Immature natural killer cell (primary cell): ENCODE measurements around the gene RNASEH2B. TPM values are rescaled to one million over a fixed set of nuclear protein-coding genes. Genes with fewer than 3 reads are reported as not detected.

Source experiments
- DNase-seq, 3 donors: peaks; one replicate each; pipeline ENCODE4 v3.0.0; 2022; ENCODE audit warnings: mixed read lengths in 1 of 3
- H3K27ac Mint-ChIP-seq, 6 donors: one replicate each; pipeline ENCODE4 v1.8.0; 2020; ENCODE audit warnings: mixed read lengths in 6 of 6, mild to moderate bottlenecking in 5 of 6, inconsistent platforms in 4 of 6, moderate library complexity in 3 of 6
- H3K27me3 Mint-ChIP-seq, 3 donors: one replicate each; pipeline ENCODE4 v1.8.0; 2020 to 2021; ENCODE audit warnings: low read depth in 3 of 3, mild to moderate bottlenecking in 3 of 3, mixed read lengths in 3 of 3, moderate library complexity in 3 of 3, inconsistent platforms in 1 of 3
- H3K36me3 Mint-ChIP-seq, 3 donors: one replicate each; pipeline ENCODE4 v1.8.0; 2020; ENCODE audit warnings: mixed read lengths in 3 of 3, inconsistent platforms in 2 of 3, mild to moderate bottlenecking in 2 of 3
- H3K4me1 Mint-ChIP-seq, 2 donors: one replicate each; pipeline ENCODE4 v1.8.0; 2020; ENCODE audit warnings: inconsistent platforms in 2 of 2, mild to moderate bottlenecking in 2 of 2, mixed read lengths in 2 of 2, moderate library complexity in 1 of 2
- H3K4me3 Mint-ChIP-seq, 5 donors: one replicate each; pipeline ENCODE4 v1.8.0; 2020; ENCODE audit warnings: mild to moderate bottlenecking in 5 of 5, mixed read lengths in 5 of 5, inconsistent platforms in 3 of 5, moderate library complexity in 3 of 5
- H3K9me3 Mint-ChIP-seq, 6 donors: one replicate each; pipeline ENCODE4 v1.8.0; 2020; ENCODE audit warnings: mild to moderate bottlenecking in 6 of 6, mixed read lengths in 6 of 6, inconsistent platforms in 4 of 6, moderate library complexity in 3 of 6
- polyA plus RNA-seq, 3 donors: library from polyadenylated mRNA; unstranded; fragments of 300-500 nt; fragmentation: Illumina TruSeq; gene quantifications; one replicate each; pipeline ENCODE4 v1.2.3, GENCODE V29; 2021

RNASEH2B gene
- polyA plus RNA-seq, 3 donors from 2014 or later, result 52.9 to 70.5 (median 66.5) TPM

- Mint-ChIP-seq H3K9me3 (no peaks in the 10 kb centered on the region), H3K36me3 (peaks cover 17 to 44% (median 32%) of the 10 kb centered on the region in 3 donors), H3K4me1 (peaks cover 4 to 5% of the 10 kb centered on the region in 2 donors), H3K27me3 (no peaks in the 10 kb centered on the region), H3K4me3 (no peak overlapping the region), H3K27ac (peak overlapping the region in 2 of 6 donors; percentile 3 to 19)
- no peak for DNase-seq
These were observed 48.0 kb downstream of the RNASEH2B start for GRCh38 chr13:50957620-50958019.

GRCh38 chr13:50969691-50970090 lies 60.1 kb downstream of the RNASEH2B start:
- peaks cover 16 to 35% (median 24%) of the 10 kb centered on the region in 3 donors for H3K36me3 Mint-ChIP-seq
- H3K9me3 Mint-ChIP-seq, result no peaks in the 10 kb centered on the region
- DNase-seq, result no peak
- H3K4me3 Mint-ChIP-seq, result no peak overlapping the region
- peak overlapping the region in 1 of 6 donors; percentile 39 for H3K27ac Mint-ChIP-seq
- H3K4me1 Mint-ChIP-seq, result no peaks in the 10 kb centered on the region
- H3K27me3 Mint-ChIP-seq, result no peaks in the 10 kb centered on the region

GRCh38 chr13:50970956-50971355 lies 61.4 kb downstream of the RNASEH2B start:
- no peak for DNase-seq
- peak overlapping the region in 2 of 6 donors; percentile 3 to 7 for H3K27ac Mint-ChIP-seq
- no peaks in the 10 kb centered on the region for H3K9me3 Mint-ChIP-seq
- H3K4me1 Mint-ChIP-seq, result peaks cover 0 to 1% of the 10 kb centered on the region in 2 donors
- H3K27me3 Mint-ChIP-seq, result no peaks in the 10 kb centered on the region
- no peak overlapping the region for H3K4me3 Mint-ChIP-seq
- H3K36me3 Mint-ChIP-seq, result peaks cover 21 to 36% (median 29%) of the 10 kb centered on the region in 3 donors

GRCh38 chr13:50974268-50974667 lies 64.7 kb downstream of the RNASEH2B start:
- Mint-ChIP-seq H3K4me1 (peaks cover 0 to 1% of the 10 kb centered on the region in 2 donors), H3K27me3 (peaks cover 0 to 2% (median 0%) of the 10 kb centered on the region in 3 donors), H3K27ac (no peak overlapping the region), H3K9me3 (no peaks in the 10 kb centered on the region), H3K36me3 (peaks cover 30 to 39% (median 38%) of the 10 kb centered on the region in 3 donors), H3K4me3 (no peak overlapping the region)
- no peak for DNase-seq

GRCh38 chr13:50979187-50979586 lies 69.6 kb downstream of the RNASEH2B start:
- DNase-seq, result no peak
- Mint-ChIP-seq H3K9me3 (peaks cover 0 to 3% (median 0%) of the 10 kb centered on the region in 6 donors), H3K4me1 (peaks cover 0 to 1% of the 10 kb centered on the region in 2 donors), H3K36me3 (peaks cover 14 to 32% (median 27%) of the 10 kb centered on the region in 3 donors), H3K27me3 (peaks cover 0 to 2% (median 0%) of the 10 kb centered on the region in 3 donors), H3K4me3 (no peak overlapping the region), H3K27ac (peak overlapping the region in 1 of 6 donors; percentile 8)

- Mint-ChIP-seq H3K36me3 (peaks cover 6 to 15% (median 12%) of the 10 kb centered on the region in 3 donors), H3K9me3 (peaks cover 0 to 3% (median under 1%) of the 10 kb centered on the region in 6 donors), H3K27me3 (no peaks in the 10 kb centered on the region), H3K4me3 (no peak overlapping the region), H3K27ac (no peak overlapping the region), H3K4me1 (no peaks in the 10 kb centered on the region)
- DNase-seq, result no peak
These were observed 72.1 kb downstream of the RNASEH2B start for GRCh38 chr13:50981686-50982085.

- H3K9me3 Mint-ChIP-seq, result peaks cover 1 to 6% (median 4%) of the 10 kb centered on the region in 6 donors
These were observed 79.9 kb downstream of the RNASEH2B start for GRCh38 chr13:50989476-50989875.

GRCh38 chr13:50990065-50990817 lies 80.7 kb downstream of the RNASEH2B start:
- peak overlapping the region in 5 of 6 donors; percentile 9 to 73 (median 31) for H3K27ac Mint-ChIP-seq
- peak overlapping the region in 1 of 5 donors; percentile 14 for H3K4me3 Mint-ChIP-seq
- H3K27me3 Mint-ChIP-seq, result peaks cover 1 to 9% (median 5%) of the 10 kb centered on the region in 3 donors
- peaks cover 1 to 6% (median 4%) of the 10 kb centered on the region in 6 donors for H3K9me3 Mint-ChIP-seq
- peaks cover 22 to 31% of the 10 kb centered on the region in 2 donors for H3K4me1 Mint-ChIP-seq
- H3K36me3 Mint-ChIP-seq, result peaks cover 0 to 3% (median 0%) of the 10 kb centered on the region in 3 donors
- DNase-seq, result no peak

More at GRCh38 chr13:50989476-50989875, 79.9 kb downstream of the RNASEH2B start:
- Mint-ChIP-seq H3K4me3 (no peak overlapping the region), H3K27ac (no peak overlapping the region), H3K27me3 (peaks cover 1 to 9% (median 5%) of the 10 kb centered on the region in 3 donors), H3K36me3 (peaks cover 0 to 3% (median 0%) of the 10 kb centered on the region in 3 donors), H3K4me1 (peaks cover 22 to 31% of the 10 kb centered on the region in 2 donors)
- no peak for DNase-seq

- Mint-ChIP-seq H3K9me3 (peaks cover 1 to 6% (median 4%) of the 10 kb centered on the region in 6 donors), H3K27ac (peak overlapping the region in 5 of 6 donors; percentile 19 to 90 (median 69)), H3K4me1 (peaks cover 22 to 31% of the 10 kb centered on the region in 2 donors), H3K27me3 (peaks cover 1 to 9% (median 5%) of the 10 kb centered on the region in 3 donors), H3K4me3 (peak overlapping the region in 1 of 5 donors; percentile 14), H3K36me3 (peaks cover 0 to 3% (median 0%) of the 10 kb centered on the region in 3 donors)
- no peak for DNase-seq
These were observed 81.4 kb downstream of the RNASEH2B start for GRCh38 chr13:50990818-50991506.

GRCh38 chr13:50991579-50992521 lies 82.3 kb downstream of the RNASEH2B start:
- Mint-ChIP-seq H3K9me3 (peaks cover 1 to 6% (median 4%) of the 10 kb centered on the region in 6 donors), H3K4me3 (peak overlapping the region; percentile 62 to 86 (median 66)), H3K27me3 (peaks cover 1 to 9% (median 5%) of the 10 kb centered on the region in 3 donors), H3K36me3 (peaks cover 0 to 7% (median 0%) of the 10 kb centered on the region in 3 donors), H3K27ac (peak overlapping the region; percentile 22 to 90 (median 84)), H3K4me1 (peaks cover 22 to 31% of the 10 kb centered on the region in 2 donors)
- DNase-seq, result peak; percentile 39 to 53 (median 41)

GRCh38 chr13:50993371-50993770 lies 83.8 kb downstream of the RNASEH2B start:
- H3K9me3 Mint-ChIP-seq, result peaks cover 0 to 6% (median 4%) of the 10 kb centered on the region in 6 donors
- H3K27ac Mint-ChIP-seq, result peak overlapping the region in 4 of 6 donors; percentile 17 to 73 (median 36)
- H3K4me3 Mint-ChIP-seq, result no peak overlapping the region
- no peak for DNase-seq
- peaks cover 22 to 31% of the 10 kb centered on the region in 2 donors for H3K4me1 Mint-ChIP-seq
- peaks cover 0 to 11% (median 0%) of the 10 kb centered on the region in 3 donors for H3K36me3 Mint-ChIP-seq
- H3K27me3 Mint-ChIP-seq, result peaks cover 1 to 9% (median 5%) of the 10 kb centered on the region in 3 donors

GRCh38 chr13:50993934-50994333 lies 84.3 kb downstream of the RNASEH2B start:
- Mint-ChIP-seq H3K9me3 (peaks cover 0 to 2% (median under 1%) of the 10 kb centered on the region in 6 donors), H3K27ac (no peak overlapping the region), H3K36me3 (peaks cover 0 to 7% (median 0%) of the 10 kb centered on the region in 3 donors)

More at GRCh38 chr13:50993934-50994333, 84.3 kb downstream of the RNASEH2B start:
- H3K27me3 Mint-ChIP-seq, result peaks cover 1 to 7% (median 5%) of the 10 kb centered on the region in 3 donors
- no peak for DNase-seq
- H3K4me3 Mint-ChIP-seq, result no peak overlapping the region
- peaks cover 22 to 31% of the 10 kb centered on the region in 2 donors for H3K4me1 Mint-ChIP-seq
